Right forelimb (tissue), 1 donor: Measurements from ENCODE around the gene CHTF8.
"Not testable (repeated sequence)": the region's sequence is repeated elsewhere in the genome, so short reads cannot be mapped to it uniquely, and the experiment has no call there.

Source experiments
- DNase-seq: peaks from one replicate; pipeline ENCODE4 v3.0.0-alpha.2; 2018

CHTF8 gene

GRCh38 chr16:69138608-69139007 is 6.2 kb upstream of the CHTF8 start:
- no peak for DNase-seq

GRCh38 chr16:69133373-69133954 is 1.1 kb upstream of the CHTF8 start:
- no peak for DNase-seq

- peak; percentile 90 for DNase-seq
Measured at GRCh38 chr16:69131839-69132423, 457 bp downstream of the CHTF8 start.

- peak; percentile 60 for DNase-seq
Measured at GRCh38 chr16:69131167-69131838, 1.1 kb downstream of the CHTF8 start.

- DNase-seq, result no peak
Measured at GRCh38 chr16:69130461-69130860, 1.9 kb downstream of the CHTF8 start.

- no peak for DNase-seq
Measured at GRCh38 chr16:69127966-69128510, 4.3 kb downstream of the CHTF8 start.

- DNase-seq, result not testable (repeated sequence)
Measured at GRCh38 chr16:69126801-69127200, 5.6 kb downstream of the CHTF8 start.

DNA sequence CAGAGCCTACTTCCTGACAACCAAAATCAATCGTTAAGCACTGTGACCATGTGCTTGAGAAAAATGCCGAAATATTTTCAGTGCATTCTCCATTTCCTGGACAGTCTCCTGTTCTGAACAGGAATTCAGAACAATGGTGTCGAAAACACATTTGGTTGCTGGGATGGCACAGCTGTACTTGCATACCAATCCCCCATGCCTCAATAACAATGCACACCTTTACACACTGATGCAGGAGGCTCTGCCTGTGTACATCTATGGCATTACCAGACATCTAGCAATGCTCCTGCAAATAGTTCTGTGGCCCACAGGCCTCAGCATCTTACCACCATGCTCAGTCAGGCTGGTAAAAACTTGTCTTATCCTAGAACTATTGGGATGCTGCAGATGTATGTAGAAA is 6.2 kb downstream of the CHTF8 start:
- no peak for DNase-seq

- not testable (repeated sequence) for DNase-seq
Measured at GRCh38 chr16:69124961-69125360, 7.4 kb downstream of the CHTF8 start.

DNA sequence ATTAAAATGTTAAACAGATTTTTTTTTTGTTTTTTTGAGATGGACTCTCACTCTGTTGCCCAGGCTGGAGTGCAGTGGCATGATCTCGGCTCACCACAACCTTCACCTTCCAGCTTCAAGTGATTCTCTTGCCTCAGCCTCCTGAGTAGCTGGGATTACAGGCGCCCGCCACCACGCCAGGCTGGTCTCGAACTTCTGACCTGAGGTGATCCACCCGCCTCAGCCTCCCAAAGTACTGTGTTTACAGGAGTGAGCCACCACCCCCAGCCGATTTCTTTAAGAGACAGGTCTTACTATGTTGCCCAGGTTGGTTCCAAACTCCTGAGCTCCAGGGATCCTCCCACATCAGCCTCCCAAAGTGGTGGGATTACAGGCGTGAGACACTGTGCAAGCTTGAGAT is 8.0 kb downstream of the CHTF8 start:
- DNase-seq, result not testable (repeated sequence)

- no peak for DNase-seq
Measured at GRCh38 chr16:69123910-69124309, 8.5 kb downstream of the CHTF8 start.

DNA sequence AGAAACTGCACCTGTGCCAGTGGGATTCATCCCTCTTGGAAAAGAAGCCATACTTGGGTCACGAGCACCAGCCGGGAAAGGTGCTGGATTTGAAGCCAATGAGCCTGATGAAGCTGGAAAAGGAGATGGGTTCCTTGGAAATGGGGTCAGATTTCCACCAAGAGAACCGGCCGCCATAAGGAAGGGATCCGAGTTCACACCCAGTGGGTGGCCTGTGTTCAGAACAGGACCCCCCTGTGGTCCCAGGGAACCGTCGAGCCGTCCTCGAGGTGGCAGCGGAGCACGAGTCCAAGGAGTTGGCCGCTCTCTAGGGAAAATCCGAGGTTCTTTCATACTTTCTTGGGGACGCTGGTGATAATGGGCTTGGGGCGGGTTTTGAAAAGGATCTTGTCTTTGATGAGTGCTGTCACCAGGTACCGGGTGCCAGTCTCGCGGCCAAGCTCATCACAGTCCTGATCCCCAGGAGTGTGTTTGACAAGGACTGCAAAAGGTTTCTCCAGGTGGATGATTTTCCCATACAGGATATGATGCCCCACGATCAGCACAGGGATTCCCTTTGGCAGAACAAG is 12.2 kb downstream of the CHTF8 start:
- DNase-seq, result no peak

DNA sequence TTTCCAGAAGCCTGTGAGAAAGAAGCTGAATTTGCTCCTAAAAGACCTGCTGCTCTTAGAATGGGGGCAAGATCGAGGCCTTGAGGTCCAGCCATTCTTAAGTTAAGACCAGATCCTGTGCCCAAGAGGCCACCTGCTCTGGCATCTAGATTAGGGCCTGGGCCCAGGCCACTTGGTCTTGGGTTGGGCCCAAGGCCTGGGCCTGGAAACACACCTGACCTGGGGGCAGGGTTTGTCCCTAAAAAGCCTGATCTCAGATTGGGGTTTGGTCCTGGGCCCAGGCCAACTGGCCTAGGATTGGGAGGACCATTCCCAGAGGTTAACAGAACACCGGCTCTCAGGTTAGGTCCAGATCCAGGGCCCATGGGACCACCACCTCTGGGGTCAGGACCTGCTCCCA is 12.9 kb downstream of the CHTF8 start:
- DNase-seq, result no peak

- DNase-seq, result no peak
Measured at GRCh38 chr16:69118994-69119393, 13.4 kb downstream of the CHTF8 start.

DNA sequence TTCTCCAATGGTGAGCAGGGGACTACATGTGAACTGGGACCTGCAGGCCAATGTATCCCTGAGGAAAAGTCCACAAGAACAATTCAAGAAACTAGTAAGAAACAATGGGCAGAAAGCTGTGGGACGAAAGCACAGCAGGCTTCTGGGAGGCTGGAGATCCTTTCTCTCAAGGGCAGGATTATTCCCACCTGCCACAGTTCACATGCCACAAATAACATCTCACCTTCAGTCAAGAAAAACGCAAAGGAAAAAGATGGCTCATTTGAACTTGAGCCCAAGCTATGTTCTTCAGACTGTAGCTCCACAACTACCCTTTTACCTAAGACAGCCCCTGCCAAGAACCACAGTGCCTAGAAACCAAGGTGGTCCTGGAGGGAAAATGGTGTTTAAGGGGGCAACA is 13.9 kb downstream of the CHTF8 start:
- no peak for DNase-seq

GRCh38 chr16:69116906-69117305 is 15.5 kb downstream of the CHTF8 start:
- no peak for DNase-seq

- DNase-seq, result no peak
Measured at GRCh38 chr16:69116256-69116875, 16.0 kb downstream of the CHTF8 start.

- no peak for DNase-seq
Measured at GRCh38 chr16:69115837-69116236, 16.6 kb downstream of the CHTF8 start.

DNA sequence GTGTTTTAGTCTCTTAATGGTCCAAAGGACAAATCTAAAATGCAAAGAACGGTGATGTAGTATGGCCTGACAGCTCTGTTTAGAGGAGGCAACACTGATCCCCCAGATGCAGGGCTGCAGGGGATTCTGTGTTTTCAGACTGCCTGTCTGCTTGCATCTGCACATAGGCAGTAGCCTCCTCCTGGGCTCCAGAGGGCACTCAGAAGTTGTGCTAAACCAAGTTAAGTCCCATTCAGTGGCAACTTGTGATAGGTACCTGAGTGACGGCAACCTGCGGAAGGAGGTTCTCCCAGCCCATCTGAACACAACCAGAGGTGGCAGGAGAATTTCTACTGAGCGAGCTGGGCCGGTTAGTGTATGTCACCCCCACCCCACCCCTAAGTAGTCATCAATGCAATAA is 17.0 kb downstream of the CHTF8 start:
- no peak for DNase-seq

DNA sequence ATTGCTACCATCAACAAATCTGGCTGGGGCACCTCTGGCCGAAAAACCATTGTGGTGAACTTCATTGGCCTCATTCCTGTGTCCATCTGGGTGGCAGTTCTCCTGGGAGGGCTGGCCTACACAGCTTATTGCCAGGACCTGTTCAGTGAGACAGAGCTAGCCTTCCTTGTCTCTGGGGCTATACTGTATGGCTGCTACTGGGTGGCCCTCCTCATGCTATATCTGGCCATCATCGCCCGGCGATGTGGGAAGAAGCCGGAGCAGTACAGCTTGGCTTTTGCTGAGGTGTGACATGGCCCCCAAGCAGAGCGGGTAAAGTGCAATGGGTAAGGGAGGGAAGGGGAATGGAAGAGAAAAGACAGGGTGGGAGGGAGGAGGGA is 17.4 kb downstream of the CHTF8 start:
- no peak for DNase-seq

GRCh38 chr16:69114346-69114975 is 17.9 kb downstream of the CHTF8 start:
- no peak for DNase-seq

DNA sequence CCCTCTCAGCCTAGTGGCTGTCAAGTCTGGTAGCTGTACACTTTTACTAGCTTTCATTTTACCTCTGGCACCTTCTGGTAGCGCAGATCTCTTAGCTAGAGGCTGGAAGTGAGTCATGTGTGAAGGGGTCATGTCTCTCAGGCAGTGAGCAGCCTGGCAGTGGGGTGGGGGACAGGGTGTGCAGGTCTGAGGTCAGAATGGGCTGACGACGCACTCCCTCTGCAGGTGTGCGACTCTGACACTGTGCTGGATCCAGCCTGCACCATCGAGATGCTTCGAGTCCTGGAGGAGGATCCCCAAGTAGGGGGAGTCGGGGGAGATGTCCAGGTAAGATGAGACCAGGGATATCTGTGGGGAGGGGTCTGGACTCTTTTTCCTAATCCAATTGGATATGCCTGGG is 19.2 kb downstream of the CHTF8 start:
- no peak for DNase-seq
